GM12892 (cell line): ENCODE measurements around the gene CMIP.

Source experiments
- POLR2A ChIP-seq: IDR thresholded peaks from 2 replicates; pipeline ENCODE4 v1.6.1; 2011; ENCODE audit warnings: low read depth, low read length, control low read depth
- POLR2AphosphoS5 ChIP-seq: IDR thresholded peaks from 2 replicates; pipeline ENCODE4 v1.6.1; 2011; ENCODE audit warnings: low read depth, low read length, control low read depth

DNA sequence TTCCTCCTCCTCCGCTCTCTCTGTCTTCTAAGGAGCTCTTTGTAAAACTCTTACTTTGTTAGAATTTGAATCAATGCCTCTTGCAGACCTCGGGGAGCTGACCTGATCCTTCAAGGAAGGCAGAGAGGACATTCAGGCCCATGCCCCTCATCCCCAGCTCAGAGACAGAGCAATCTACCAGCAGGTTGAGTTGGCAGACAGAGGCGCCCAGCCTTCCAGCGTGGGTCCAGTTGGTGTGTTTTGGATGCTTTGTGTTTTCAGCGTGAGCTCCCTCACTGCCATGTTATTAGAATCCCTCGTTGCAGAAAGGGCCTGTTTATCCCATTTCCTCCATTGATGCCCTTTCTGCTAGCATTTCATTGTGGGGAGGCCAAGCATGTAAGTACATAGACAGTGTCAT, 167.1 kb downstream of the CMIP start:
- TF ChIP-seq POLR2AphosphoS5 (no peak), POLR2A (no peak)
